Esophagus (tissue), 2 donors: ENCODE measurements around the gene CSK. TPM values are rescaled to one million over a fixed set of nuclear protein-coding genes. Genes with fewer than 3 reads are reported as not detected.
"Not testable (repeated sequence)": the region's sequence is repeated elsewhere in the genome, so short reads cannot be mapped to it uniquely, and the experiment has no call there.

ENCODE experiments used
- H3K27ac ChIP-seq, 2 donors: one replicate each; pipeline ENCODE4 v1.5.1; 2013; ENCODE audit warnings: low read depth in 2 of 2, mild to moderate bottlenecking in 2 of 2, inconsistent platforms in 1 of 2, low read length in 1 of 2, moderate library complexity in 1 of 2
- H3K27me3 ChIP-seq, 2 donors: one replicate each; pipeline ENCODE4 v1.6.1; 2013; ENCODE audit warnings: low read length in 2 of 2, control low read depth in 1 of 2, mild to moderate bottlenecking in 1 of 2; ENCODE audit not compliant: insufficient read depth in 2 of 2, control insufficient read depth in 1 of 2
- H3K36me3 ChIP-seq, 2 donors: one replicate each; pipeline ENCODE4 v1.6.1; 2013; ENCODE audit warnings: low read length in 1 of 2; ENCODE audit not compliant: control insufficient read depth in 2 of 2, insufficient read depth in 2 of 2
- H3K4me1 ChIP-seq, 2 donors: one replicate each; pipeline ENCODE4 v1.6.1; 2013; ENCODE audit warnings: low read length in 1 of 2; ENCODE audit not compliant: control insufficient read depth in 2 of 2, insufficient read depth in 2 of 2
- H3K4me3 ChIP-seq, 2 donors: one replicate each; pipeline ENCODE4 v1.5.1; 2013; ENCODE audit warnings: low read length in 2 of 2, mild to moderate bottlenecking in 2 of 2, low read depth in 1 of 2, moderate library complexity in 1 of 2
- H3K9me3 ChIP-seq, 2 donors: one replicate each; pipeline ENCODE4 v1.6.1; 2013; ENCODE audit warnings: mild to moderate bottlenecking in 2 of 2, low read depth in 1 of 2, low read length in 1 of 2, moderate library complexity in 1 of 2; ENCODE audit not compliant: control insufficient read depth in 2 of 2, insufficient read depth in 1 of 2
- WGBS, 2 donors: extraction: QIAGEN DNeasy Blood & Tissue Kit; methylation state at CpG; one replicate each; pipeline ENCODE4 v1.1.7; 2013; 5-methylcytosine and 5-hydroxymethylcytosine counted together
- polyA plus RNA-seq, 2 donors: library from polyadenylated mRNA; stranded (reverse); fragments of 200-250 nt; gene quantifications; one replicate each; pipeline ENCODE4 v1.2.3, GENCODE V29; 2013
- donor health status: healthy with polysubstance abuse.
- donor health status: Bipolar disorder and iron deficiency.

Gene CSK
- 10 to 100 TPM; 79.2 to 96.8 TPM for polyA plus RNA-seq

GRCh38 chr15:74781431-74782258 is at the start of gene CSK:
CSK (plus strand) TSS chr15:74782080; CDS start chr15:74798298, 16,218 bp downstream.
- H3K9me3 ChIP-seq = no peaks in the 10 kb centered on the region
- 0% methylated on average over 59 to 74 of the region's 74 CpGs for WGBS, 2 donors
- peaks cover 16 to 41% of the 10 kb centered on the region in 2 donors for H3K4me1 ChIP-seq
- H3K4me3 ChIP-seq = peak within 1 kb of the TSS; percentile 78 to 97
- H3K36me3 ChIP-seq = no peaks in the 10 kb centered on the region
- H3K27ac ChIP-seq = peak within 1 kb of the TSS; percentile 97 to 99
- no peaks in the 10 kb centered on the region for H3K27me3 ChIP-seq

GRCh38 chr15:74732846-74733245 is 49.0 kb upstream of the CSK start:
- Histone ChIP-seq H3K27me3 (no peaks in the 10 kb centered on the region), H3K27ac (no peak overlapping the region), H3K9me3 (no peaks in the 10 kb centered on the region), H3K4me3 (no peak overlapping the region), H3K4me1 (no peaks in the 10 kb centered on the region), H3K36me3 (no peaks in the 10 kb centered on the region)
- 87% methylated on average over 5 of the region's 5 CpGs for WGBS, 2 donors

- H3K4me1 ChIP-seq = no peaks in the 10 kb centered on the region
- H3K4me3 ChIP-seq = no peak overlapping the region
- no peaks in the 10 kb centered on the region for H3K9me3 ChIP-seq
- no peak overlapping the region for H3K27ac ChIP-seq
- H3K36me3 ChIP-seq = no peaks in the 10 kb centered on the region
- whole genome bisulfite sequencing, 2 donors = 93 to 95% methylated on average over 3 of the region's 3 CpGs
- no peaks in the 10 kb centered on the region for H3K27me3 ChIP-seq
Measured at GRCh38 chr15:74733269-74733668, 48.6 kb upstream of the CSK start.

GRCh38 chr15:74735305-74735704 is 46.6 kb upstream of the CSK start:
- no peaks in the 10 kb centered on the region for H3K9me3 ChIP-seq
- no peaks in the 10 kb centered on the region for H3K4me1 ChIP-seq
- 53 to 54% methylated on average over 3 of the region's 3 CpGs for WGBS, 2 donors
- no peaks in the 10 kb centered on the region for H3K36me3 ChIP-seq
- no peak overlapping the region for H3K4me3 ChIP-seq
- H3K27ac ChIP-seq = no peak overlapping the region
- H3K27me3 ChIP-seq = no peaks in the 10 kb centered on the region

- not testable (repeated sequence) for H3K27ac ChIP-seq, H3K36me3 ChIP-seq, H3K27me3 ChIP-seq, H3K9me3 ChIP-seq, H3K4me1 ChIP-seq, H3K4me3 ChIP-seq
- WGBS, 2 donors = 37 to 61% methylated on average over 5 of the region's 5 CpGs
Measured at GRCh38 chr15:74738239-74738638, 43.6 kb upstream of the CSK start.

- Histone ChIP-seq H3K4me3 (no peak overlapping the region), H3K9me3 (peaks cover 4 to 5% of the 10 kb centered on the region in 2 donors), H3K27ac (no peak overlapping the region), H3K27me3 (no peaks in the 10 kb centered on the region), H3K36me3 (no peaks in the 10 kb centered on the region), H3K4me1 (no peaks in the 10 kb centered on the region)
- 79 to 80% methylated on average over 5 of the region's 5 CpGs for WGBS, 2 donors
Measured at GRCh38 chr15:74742422-74742821, 39.5 kb upstream of the CSK start.

- no peak overlapping the region for H3K4me3 ChIP-seq
- H3K9me3 ChIP-seq = peaks cover 4 to 5% of the 10 kb centered on the region in 2 donors
- H3K27ac ChIP-seq = no peak overlapping the region
- H3K36me3 ChIP-seq = no peaks in the 10 kb centered on the region
- H3K27me3 ChIP-seq = no peaks in the 10 kb centered on the region
- WGBS, 2 donors = 71 to 80% methylated on average over 4 of the region's 4 CpGs
- H3K4me1 ChIP-seq = no peaks in the 10 kb centered on the region
Measured at GRCh38 chr15:74746389-74746788, 35.5 kb upstream of the CSK start.

GRCh38 chr15:74748322-74748946 is 33.4 kb upstream of the CSK start, which contains the start of gene CYP1A2:
CYP1A2 (plus strand) TSS chr15:74748845; CDS start chr15:74749739, 894 bp downstream.
- no peak within 1 kb of the TSS for H3K4me3 ChIP-seq
- no peaks in the 10 kb centered on the region for H3K9me3 ChIP-seq
- WGBS, 2 donors = 61 to 85% methylated on average over 3 of the region's 3 CpGs
- no peaks in the 10 kb centered on the region for H3K4me1 ChIP-seq
- H3K27ac ChIP-seq = no peak within 1 kb of the TSS
- H3K36me3 ChIP-seq = no peaks in the 10 kb centered on the region
- no peaks in the 10 kb centered on the region for H3K27me3 ChIP-seq

GRCh38 chr15:74749832-74750231 is 32.0 kb upstream of the CSK start:
- H3K4me1 ChIP-seq = no peaks in the 10 kb centered on the region
- H3K27me3 ChIP-seq = no peaks in the 10 kb centered on the region
- H3K4me3 ChIP-seq = no peak overlapping the region
- H3K36me3 ChIP-seq = no peaks in the 10 kb centered on the region
- no peaks in the 10 kb centered on the region for H3K9me3 ChIP-seq
- H3K27ac ChIP-seq = no peak overlapping the region
- WGBS, 2 donors = 91 to 92% methylated on average over 20 of the region's 20 CpGs
